HCT116 (cell line): ENCODE measurements around the gene SMNDC1.

ENCODE experiments used
- ATF3 ChIP-seq: IDR thresholded peaks from 2 replicates; pipeline ENCODE4 v1.6.1; 2012
- CBX3 ChIP-seq: IDR thresholded peaks from 2 replicates; pipeline ENCODE4 v1.6.1; 2012; ENCODE audit warnings: low read depth
- CTCF ChIP-seq, 3 experiments: fragments of 200-600 bp in 1 of 3; sonication (generic) in 1 of 3; IDR thresholded peaks in 2 of 3; conservative IDR thresholded peaks in 1 of 3; 2 replicates each; pipeline ENCODE4 v1.5.1; 2012 to 2017; ENCODE audit warnings: low read depth in 2 of 3, low read length in 2 of 3, antibody characterized with exemption in 1 of 3, borderline replicate concordance in 1 of 3, control low read depth in 1 of 3, mild to moderate bottlenecking in 1 of 3, mixed read lengths in 1 of 3, mixed run types in 1 of 3, moderate library complexity in 1 of 3; ENCODE audit not compliant: insufficient read depth in 1 of 3
- ELF1 ChIP-seq: IDR thresholded peaks from 2 replicates; pipeline ENCODE4 v1.6.1; 2012; ENCODE audit warnings: low read depth, borderline replicate concordance
- EZH2 ChIP-seq: fragments of 200-600 bp; sonication (generic); IDR thresholded peaks from 2 replicates; pipeline ENCODE4 v1.6.1; 2017; ENCODE audit warnings: antibody characterized with exemption, mixed run types
- EZH2phosphoT487 ChIP-seq: fragments of 200-600 bp; IDR thresholded peaks from 2 replicates; pipeline ENCODE4 v1.6.1; 2018; ENCODE audit warnings: antibody characterized with exemption, borderline replicate concordance
- MAX ChIP-seq: IDR thresholded peaks from 2 replicates; pipeline ENCODE4 v1.6.1; 2012
- POLR2A ChIP-seq: IDR thresholded peaks from 2 replicates; pipeline ENCODE4 v1.7.0; 2011; ENCODE audit warnings: borderline replicate concordance; ENCODE audit not compliant: insufficient read depth, insufficient read length; ENCODE audit errors: extremely low read depth
- POLR2AphosphoS5 ChIP-seq: IDR thresholded peaks from 2 replicates; pipeline ENCODE4 v1.6.1; 2011; ENCODE audit warnings: mild to moderate bottlenecking, low read depth, low read length, moderate library complexity
- RAD21 ChIP-seq: IDR thresholded peaks from 2 replicates; pipeline ENCODE4 v1.6.1; 2012; ENCODE audit warnings: low read depth, mild to moderate bottlenecking
- SIN3A ChIP-seq: IDR thresholded peaks from 2 replicates; pipeline ENCODE4 v1.6.1; 2012; ENCODE audit warnings: low read depth
- YY1 ChIP-seq: IDR thresholded peaks from 2 replicates; pipeline ENCODE4 v1.6.1; 2011; ENCODE audit warnings: low read length, low read depth, moderate library complexity, mild to moderate bottlenecking; ENCODE audit not compliant: insufficient replicate concordance; ENCODE audit errors: extremely low read depth
- ZNF274 ChIP-seq: fragments of 200-500 bp; sonication (Bioruptor generic); IDR thresholded peaks from 2 replicates; pipeline ENCODE4 v1.6.1; 2014; ENCODE audit warnings: mild to moderate bottlenecking, low read depth, low read length, inconsistent platforms

- TF ChIP-seq CTCF (IDR thresholded peaks at IDR 0.05 in 2 of 3, conservative IDR thresholded peaks at IDR 0.05 in 1 of 3; ENCODE audit: borderline replicate concordance in 1 of 3, insufficient read depth in 1 of 3, low read depth in 2 of 3, low read length in 2 of 3) (no peak), MAX (no peak), POLR2AphosphoS5 (no peak), RAD21 (no peak), POLR2A (no peak), ZNF274 (no peak), SIN3A (no peak), EZH2 (no peak), ELF1 (no peak), EZH2phosphoT487 (no peak), ATF3 (no peak), YY1 (no peak), CBX3 (no peak)
Measured at GRCh38 chr10:110313674-110314073, 9.0 kb upstream of the SMNDC1 start.
